ENCODE results near the gene HCRTR1.

Gene HCRTR1

GRCh38 chr1:31624731-31625514, 7.4 kb downstream of the HCRTR1 start:
- FAIRE-seq, result no peak
- no peak for DNase-seq (ENCODE audit: extremely low spot score, insufficient read length, low read depth)

- no peak for FAIRE-seq
- DNase-seq (ENCODE audit: extremely low spot score, insufficient read length, low read depth), result no peak
Measured at GRCh38 chr1:31625561-31626222, 8.2 kb downstream of the HCRTR1 start.

GRCh38 chr1:31626223-31627207, 9.0 kb downstream of the HCRTR1 start:
- FAIRE-seq (no peak), DNase-seq (ENCODE audit: extremely low spot score, insufficient read length, low read depth) (no peak)

- DNase-seq (ENCODE audit: extremely low spot score, insufficient read length, low read depth) (no peak), FAIRE-seq (no peak)
Measured at GRCh38 chr1:31627301-31627929, 9.9 kb downstream of the HCRTR1 start.

GRCh38 chr1:31627930-31628559, 10.6 kb downstream of the HCRTR1 start:
- no peak for DNase-seq (ENCODE audit: extremely low spot score, insufficient read length, low read depth)
- FAIRE-seq, result no peak

GRCh38 chr1:31628931-31629556, 11.6 kb downstream of the HCRTR1 start:
- FAIRE-seq (no peak), DNase-seq (ENCODE audit: extremely low spot score, insufficient read length, low read depth) (no peak)

- DNase-seq (ENCODE audit: extremely low spot score, insufficient read length, low read depth) (no peak), FAIRE-seq (peak; percentile 69)
Measured at GRCh38 chr1:31632649-31633048, 15.2 kb downstream of the HCRTR1 start.

GRCh38 chr1:31633117-31633516, 15.6 kb downstream of the HCRTR1 start:
- DNase-seq (ENCODE audit: extremely low spot score, insufficient read length, low read depth) (no peak), FAIRE-seq (no peak)

- DNase-seq (ENCODE audit: extremely low spot score, insufficient read length, low read depth), result no peak
- no peak for FAIRE-seq
Measured at GRCh38 chr1:31637915-31638673, 20.6 kb downstream of the HCRTR1 start.

- DNase-seq (ENCODE audit: extremely low spot score, insufficient read length, low read depth), result no peak
- no peak for FAIRE-seq
Measured at GRCh38 chr1:31639543-31639942, 22.1 kb downstream of the HCRTR1 start.

- no peak for DNase-seq (ENCODE audit: extremely low spot score, insufficient read length, low read depth)
- FAIRE-seq, result no peak
Measured at GRCh38 chr1:31640179-31640578, 22.7 kb downstream of the HCRTR1 start.

- no peak for FAIRE-seq
Measured at GRCh38 chr1:31640964-31641363, 23.5 kb downstream of the HCRTR1 start.

GRCh38 chr1:31642366-31642765, 24.9 kb downstream of the HCRTR1 start:
- no peak for DNase-seq (ENCODE audit: extremely low spot score, insufficient read length, low read depth)
- FAIRE-seq, result no peak

More at GRCh38 chr1:31640964-31641363, 23.5 kb downstream of the HCRTR1 start:
- DNase-seq (ENCODE audit: extremely low spot score, insufficient read length, low read depth), result no peak

GRCh38 chr1:31642897-31643296, 25.4 kb downstream of the HCRTR1 start:
- no peak for DNase-seq (ENCODE audit: extremely low spot score, insufficient read length, low read depth)
- FAIRE-seq, result no peak

GRCh38 chr1:31643976-31644559, 26.6 kb downstream of the HCRTR1 start:
- DNase-seq (ENCODE audit: extremely low spot score, insufficient read length, low read depth) (no peak), FAIRE-seq (peak; percentile 51)

GRCh38 chr1:31644560-31645273, 27.2 kb downstream of the HCRTR1 start, which contains the start of gene PEF1:
Gene PEF1 (minus strand): TSS chr1:31644876. CDS start chr1:31644864, 12 bp downstream.
- DNase-seq (ENCODE audit: extremely low spot score, insufficient read length, low read depth) (peak; percentile 99), FAIRE-seq (peak; percentile 99)

GRCh38 chr1:31645274-31645568, 27.7 kb downstream of the HCRTR1 start:
- FAIRE-seq, result no peak
- no peak for DNase-seq (ENCODE audit: extremely low spot score, insufficient read length, low read depth)

Measured in GM18507 (cell line).